HG02610 (cell line): ENCODE measurements around the gene ZNF66.
"Not testable (repeated sequence)": the region's sequence is repeated elsewhere in the genome, so short reads cannot be mapped to it uniquely, and the experiment has no call there.

Experiments
- ATAC-seq: cut with Tn5 transposase; IDR thresholded peaks from one replicate; pipeline ENCODE4 v1.9.1; 2021; ENCODE audit warnings: mild to moderate bottlenecking, moderate library complexity; ENCODE audit not compliant: unreplicated experiment

ZNF66 gene

DNA sequence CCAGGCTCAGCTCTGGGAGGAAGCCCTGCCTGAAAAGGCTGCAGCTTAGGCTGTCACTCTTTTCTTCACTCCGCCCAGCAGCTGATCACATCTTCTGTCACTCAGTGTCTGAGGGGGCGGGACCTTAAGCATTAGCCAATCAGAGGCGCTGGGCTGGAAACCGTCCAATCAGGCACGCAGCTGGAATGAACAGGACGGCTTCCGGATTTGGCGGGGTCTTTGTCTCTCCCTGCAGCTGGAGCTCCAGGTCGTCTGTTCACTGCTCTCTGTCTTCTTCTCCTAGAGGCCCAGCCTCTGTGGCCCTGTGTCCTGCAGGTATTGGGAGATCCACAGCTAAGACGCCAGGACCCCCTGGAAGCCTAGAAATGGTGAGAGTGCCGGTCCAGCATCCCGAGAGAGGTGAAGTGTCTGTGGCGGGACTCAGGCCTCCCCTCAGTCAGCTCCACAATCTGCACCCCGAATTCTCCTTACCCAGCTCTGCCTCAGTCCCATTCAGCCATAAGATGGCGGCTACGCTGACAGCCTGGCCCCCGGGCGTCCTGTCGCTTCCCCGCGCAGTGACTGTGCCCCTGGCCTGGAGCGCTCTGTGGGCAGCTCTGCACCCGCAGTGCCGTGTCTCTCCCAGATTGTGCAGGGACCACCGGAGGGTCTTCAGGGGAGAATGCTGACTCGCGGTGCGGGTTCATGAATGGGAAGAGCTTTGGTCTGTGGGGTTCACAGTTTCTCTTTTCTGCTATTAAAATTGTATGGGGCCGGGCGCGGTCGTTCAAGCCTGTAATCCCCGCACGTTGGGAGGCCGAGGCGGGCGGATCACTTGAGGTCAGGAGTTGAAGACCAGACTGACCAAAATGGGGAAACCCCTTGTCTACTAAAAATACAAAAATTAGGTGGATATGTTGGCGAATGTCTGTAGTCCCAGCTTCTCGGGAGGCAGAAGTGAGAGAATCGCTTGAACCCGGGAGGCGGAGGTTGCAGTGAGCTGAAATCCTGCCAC is at the start of gene ZNF66:
Gene ZNF66, plus strand, starts transcription at position 222 of the 994 bp plus-strand sequence. Its CDS starts 144 bp downstream, at position 366.
- ATAC-seq = peak; percentile 98

DNA sequence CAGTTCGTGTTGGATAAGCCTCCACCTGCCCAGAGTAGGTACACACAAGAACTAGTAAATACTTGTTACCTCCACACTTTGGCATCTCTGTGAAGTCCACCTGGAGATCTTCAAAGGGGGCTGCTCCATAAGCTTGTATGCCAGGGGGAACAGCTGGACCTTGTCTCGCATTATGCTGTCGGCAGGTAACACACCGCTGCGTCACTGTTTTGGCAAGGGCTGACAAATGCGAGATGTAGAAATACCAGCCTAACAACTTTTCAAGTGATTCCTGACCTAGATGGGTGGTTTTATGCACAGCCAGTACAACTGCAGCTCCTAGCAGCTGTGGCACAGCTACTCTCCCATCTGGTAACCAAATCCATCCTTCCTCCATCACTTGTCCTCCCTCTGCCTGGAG is 25.9 kb upstream of the ZNF66 start:
- not testable (repeated sequence) for ATAC-seq

DNA sequence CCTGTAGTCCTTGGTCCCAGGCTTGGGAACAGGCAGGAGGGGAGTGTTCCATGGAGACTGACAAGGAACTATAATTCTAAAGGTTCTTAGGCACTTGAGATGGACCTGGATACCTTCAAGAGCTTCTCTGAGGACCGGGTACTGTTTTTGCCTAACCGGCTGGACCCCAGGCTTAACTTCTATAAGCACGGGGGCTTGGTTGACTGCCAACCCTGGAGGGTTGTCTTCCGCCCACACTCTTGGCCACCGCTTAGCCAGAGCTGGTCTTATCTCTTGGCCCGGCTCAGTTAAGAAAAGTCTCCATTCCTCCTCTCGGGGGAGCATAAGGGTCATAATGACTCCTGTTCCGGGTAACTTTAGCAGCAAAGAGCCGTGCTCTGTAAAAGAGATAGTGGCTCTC is 23.8 kb upstream of the ZNF66 start:
- not testable (repeated sequence) for ATAC-seq

DNA sequence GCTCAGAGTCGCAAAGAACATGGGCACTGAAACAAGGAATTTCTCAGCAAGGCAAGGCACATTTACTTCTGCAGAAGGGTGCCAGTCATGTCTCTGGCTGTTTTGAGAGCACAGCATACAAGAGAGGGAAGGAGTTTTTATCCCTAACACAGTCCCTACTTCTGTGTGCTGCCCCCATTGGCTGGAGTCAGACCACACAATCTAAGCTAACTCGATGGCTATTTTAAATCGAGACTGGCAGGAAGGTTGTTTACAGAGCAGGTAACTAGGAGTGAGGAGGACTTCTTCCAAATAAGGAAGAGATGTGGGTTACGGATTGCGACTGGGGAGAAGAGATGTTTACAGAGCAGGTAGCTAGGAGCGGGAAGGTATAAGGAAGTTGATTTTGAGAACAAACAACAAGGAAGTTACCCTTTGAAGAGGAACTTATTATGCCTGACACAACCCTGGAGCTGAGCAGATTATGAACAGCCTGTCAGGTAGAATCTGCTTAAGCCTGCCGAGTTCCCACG is 6.8 kb upstream of the ZNF66 start:
- not testable (repeated sequence) for ATAC-seq

DNA sequence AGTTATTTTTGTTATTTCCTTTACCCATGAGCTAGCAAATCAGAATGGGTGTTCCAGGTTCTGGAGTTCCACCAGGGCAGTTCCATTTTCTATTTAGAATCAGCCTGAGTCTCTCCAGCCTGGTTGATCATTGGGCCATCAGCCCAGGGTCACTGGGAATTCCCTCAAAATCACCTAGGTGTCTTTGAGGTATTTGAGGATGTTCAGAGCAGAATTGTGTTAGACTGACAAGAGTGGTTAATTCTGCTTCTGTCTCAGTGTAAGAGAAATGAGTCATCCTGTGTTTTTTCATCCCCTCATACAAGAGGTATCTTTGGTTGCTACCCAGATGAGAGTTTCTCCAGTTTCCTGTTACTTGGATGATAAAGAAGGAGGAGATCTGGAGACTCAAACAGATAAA is 11.7 kb downstream of the ZNF66 start:
- no peak for ATAC-seq

DNA sequence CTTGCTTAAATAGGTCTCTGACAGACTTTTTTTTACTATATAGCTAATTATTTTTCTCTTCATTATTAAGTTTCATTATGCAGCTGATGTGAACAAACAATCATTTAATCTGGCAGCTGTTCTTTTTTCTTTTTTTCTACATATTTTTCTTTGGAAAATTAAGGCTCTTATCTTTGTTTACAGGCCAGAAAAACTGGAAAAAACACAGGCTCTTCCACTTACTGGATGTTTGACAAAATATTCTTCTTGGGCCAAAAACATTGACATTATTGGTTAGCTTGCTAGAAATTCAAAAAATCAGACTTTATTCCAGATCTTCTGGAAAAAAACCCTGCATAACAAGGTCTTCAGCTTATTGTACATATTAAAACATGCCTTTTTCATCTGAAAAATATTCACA is 15.7 kb downstream of the ZNF66 start:
- ATAC-seq = no peak

DNA sequence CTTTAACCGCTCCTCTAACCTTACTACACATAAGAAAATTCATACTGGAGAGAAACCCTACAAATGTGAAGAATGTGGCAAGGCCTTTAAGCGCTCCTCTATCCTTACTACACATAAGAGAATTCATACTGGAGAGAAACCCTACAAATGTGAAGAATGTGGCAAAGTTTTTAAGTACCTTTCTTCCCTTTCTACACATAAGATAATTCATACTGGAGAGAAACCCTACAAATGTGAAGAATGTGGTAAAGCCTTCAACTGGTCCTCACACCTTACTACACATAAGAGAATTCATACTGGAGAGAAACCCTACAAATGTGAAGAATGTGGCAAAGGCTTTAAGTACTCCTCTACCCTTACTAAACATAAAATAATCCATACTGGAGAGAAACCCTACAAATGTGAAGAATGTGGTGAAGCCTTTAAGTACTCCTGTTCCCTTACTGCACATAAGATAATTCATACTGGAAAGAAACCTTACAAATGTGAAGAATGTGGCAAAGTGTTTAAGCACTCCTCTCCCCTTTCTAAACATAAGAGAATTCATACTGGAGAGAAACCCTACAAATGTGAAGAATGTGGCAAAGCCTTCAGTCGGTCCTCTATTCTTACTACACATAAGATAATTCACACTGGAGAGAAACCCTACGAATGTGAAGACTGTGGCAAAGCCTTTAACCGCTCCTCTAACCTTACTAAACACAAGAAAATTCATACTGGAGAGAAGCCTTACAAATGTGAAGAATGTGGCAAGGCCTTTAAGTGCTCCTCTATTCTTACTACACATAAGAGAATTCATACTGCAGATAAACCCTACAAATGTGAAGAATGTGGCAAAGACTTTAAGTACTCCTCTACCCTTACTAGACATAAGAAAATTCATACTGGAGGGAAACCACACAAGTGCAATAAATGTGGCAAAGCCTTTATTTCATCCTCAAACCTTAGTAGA is 30.5 kb downstream of the ZNF66 start:
- not testable (repeated sequence) for ATAC-seq

DNA sequence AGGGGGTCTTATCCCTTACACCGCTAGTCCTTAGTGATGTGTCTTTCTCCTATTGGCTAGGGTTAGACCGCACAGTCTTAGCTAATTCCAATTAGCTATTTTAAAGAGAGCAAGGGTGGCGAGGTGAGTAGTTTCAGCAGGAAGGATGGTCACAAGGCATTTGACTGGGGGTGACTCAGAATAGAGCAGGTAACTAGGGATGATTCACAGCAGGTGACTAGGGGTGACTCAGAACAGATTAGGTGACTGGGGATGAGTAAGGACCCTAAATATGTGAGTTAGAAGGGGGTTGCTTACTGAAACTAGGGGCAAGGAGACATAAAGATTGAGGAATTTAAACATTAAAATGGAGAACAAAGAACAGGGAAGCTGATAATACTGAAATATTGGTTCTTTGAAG is 64.3 kb downstream of the ZNF66 start:
- no peak for ATAC-seq
